PC-9 (cell line): Measurements from ENCODE around the gene KCNK7.
"Not testable (repeated sequence)": the region's sequence is repeated elsewhere in the genome, so short reads cannot be mapped to it uniquely, and the experiment has no call there.

Experiments
- EZH2 ChIP-seq: fragments of 200-600 bp; sonication (generic); IDR thresholded peaks from 2 replicates; pipeline ENCODE4 v1.8.0; 2017; ENCODE audit warnings: antibody characterized with exemption, low read depth
- TF ChIP-seq, protein P1 (sequence below): fragments of 200-600 bp; sonication (generic); conservative IDR thresholded peaks from 2 replicates; pipeline ENCODE4 v1.6.1; 2017; ENCODE audit warnings: mixed run types, antibody characterized with exemption, mild to moderate bottlenecking, moderate library complexity

DNA sequence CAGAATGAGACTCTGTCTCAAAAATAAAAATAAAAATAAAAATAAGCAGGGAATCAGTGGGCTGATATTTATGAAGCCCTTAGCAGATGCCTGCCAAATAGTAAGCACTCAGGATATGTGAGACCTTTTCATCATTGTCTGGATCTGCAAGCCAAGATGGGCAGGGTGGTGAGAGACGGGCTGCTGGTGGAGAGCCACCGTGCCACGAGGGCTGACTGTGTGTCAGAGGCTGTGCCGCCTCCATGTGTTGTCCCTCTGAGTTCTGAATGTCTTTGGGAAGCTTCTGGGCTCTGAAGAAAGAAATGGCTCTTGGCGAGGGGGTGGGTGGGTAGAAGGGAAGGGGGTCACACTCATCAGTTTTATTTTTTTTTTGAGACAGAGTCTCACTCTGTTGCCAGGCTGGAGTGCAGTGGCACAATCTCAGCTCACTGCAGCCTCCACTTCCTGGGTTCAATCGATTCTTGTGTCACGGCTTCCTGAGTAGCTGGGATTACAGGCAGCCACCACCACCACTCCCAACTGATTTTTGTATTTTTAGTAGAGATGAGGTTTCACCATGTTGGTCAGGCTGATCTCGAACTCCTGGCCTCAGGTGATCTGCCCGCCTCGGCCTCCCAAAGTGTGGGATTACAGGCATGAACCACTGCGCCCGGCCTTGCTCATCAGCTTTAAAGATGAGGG lies 30.6 kb downstream of the KCNK7 start:
- TF ChIP-seq, protein P1, sequence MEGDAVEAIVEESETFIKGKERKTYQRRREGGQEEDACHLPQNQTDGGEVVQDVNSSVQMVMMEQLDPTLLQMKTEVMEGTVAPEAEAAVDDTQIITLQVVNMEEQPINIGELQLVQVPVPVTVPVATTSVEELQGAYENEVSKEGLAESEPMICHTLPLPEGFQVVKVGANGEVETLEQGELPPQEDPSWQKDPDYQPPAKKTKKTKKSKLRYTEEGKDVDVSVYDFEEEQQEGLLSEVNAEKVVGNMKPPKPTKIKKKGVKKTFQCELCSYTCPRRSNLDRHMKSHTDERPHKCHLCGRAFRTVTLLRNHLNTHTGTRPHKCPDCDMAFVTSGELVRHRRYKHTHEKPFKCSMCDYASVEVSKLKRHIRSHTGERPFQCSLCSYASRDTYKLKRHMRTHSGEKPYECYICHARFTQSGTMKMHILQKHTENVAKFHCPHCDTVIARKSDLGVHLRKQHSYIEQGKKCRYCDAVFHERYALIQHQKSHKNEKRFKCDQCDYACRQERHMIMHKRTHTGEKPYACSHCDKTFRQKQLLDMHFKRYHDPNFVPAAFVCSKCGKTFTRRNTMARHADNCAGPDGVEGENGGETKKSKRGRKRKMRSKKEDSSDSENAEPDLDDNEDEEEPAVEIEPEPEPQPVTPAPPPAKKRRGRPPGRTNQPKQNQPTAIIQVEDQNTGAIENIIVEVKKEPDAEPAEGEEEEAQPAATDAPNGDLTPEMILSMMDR: not testable (repeated sequence)
- not testable (repeated sequence) for TF ChIP-seq EZH2
